HG03095 (cell line): ENCODE results near the gene TPCN2.
"Not testable (repeated sequence)": the region's sequence is repeated elsewhere in the genome, so short reads cannot be mapped to it uniquely, and the experiment has no call there.

Source experiments
- ATAC-seq: cut with Tn5 transposase; IDR thresholded peaks from one replicate; pipeline ENCODE4 v1.9.1; 2021; ENCODE audit warnings: moderate library complexity; ENCODE audit not compliant: unreplicated experiment

Gene TPCN2

DNA sequence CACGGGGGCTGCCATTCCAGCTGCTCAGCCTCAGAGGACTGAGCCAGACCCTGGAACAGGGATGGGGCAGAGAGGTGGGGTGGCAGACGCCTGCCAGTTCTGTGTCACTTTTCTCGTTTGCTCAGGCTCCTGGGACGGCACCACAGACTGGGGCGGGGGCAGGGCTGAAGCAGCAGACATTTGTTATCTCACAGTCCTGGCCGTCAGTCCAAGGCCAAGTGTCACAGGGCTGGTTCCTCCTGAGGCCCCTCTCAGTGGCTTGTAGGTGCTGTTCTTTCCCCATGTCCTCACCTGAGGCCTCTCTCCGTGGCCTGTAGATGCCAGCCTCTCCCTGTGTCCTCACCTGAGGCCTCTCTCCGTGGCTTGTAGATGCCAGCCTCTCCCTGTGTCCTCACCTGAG lies 24.7 kb downstream of the TPCN2 start:
- no peak for ATAC-seq

GRCh38 chr11:69074375-69075140 lies 25.8 kb downstream of the TPCN2 start:
- no peak for ATAC-seq

DNA sequence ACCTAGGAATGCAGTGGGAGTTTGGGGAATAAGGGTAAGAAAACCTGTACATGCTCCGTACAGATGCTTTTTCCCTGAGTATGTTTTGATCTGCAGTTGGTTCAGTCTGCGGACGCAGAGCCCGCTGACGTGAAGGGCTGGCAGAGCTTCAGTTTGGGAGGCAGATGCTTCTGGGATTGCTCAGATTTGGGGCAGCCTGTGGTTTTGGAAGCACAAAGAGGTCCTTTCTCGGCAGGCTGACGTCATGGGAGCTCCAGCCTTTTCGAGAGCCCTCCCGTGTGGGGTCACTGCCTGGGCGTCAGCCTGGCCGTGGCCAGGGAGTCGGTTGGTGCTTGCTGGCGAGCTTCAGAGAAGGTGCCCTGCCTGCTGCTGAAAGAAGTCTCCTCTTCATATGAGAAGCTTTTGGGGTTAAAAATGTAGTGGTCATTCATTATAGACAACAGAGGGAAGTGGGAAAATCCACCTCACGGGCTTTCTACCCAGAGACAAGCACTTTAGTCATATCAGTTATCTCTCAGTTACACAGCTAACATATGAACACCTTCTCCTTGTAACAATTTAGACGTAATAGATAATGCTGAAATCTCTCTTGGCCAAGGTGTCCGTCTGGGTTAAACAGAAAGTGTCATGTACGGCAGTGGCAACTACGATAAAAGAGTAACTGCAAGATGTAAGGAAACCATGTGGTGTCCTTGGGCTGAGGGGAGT lies 26.8 kb downstream of the TPCN2 start:
- ATAC-seq: no peak

GRCh38 chr11:69076129-69076791 lies 27.5 kb downstream of the TPCN2 start:
- no peak for ATAC-seq

DNA sequence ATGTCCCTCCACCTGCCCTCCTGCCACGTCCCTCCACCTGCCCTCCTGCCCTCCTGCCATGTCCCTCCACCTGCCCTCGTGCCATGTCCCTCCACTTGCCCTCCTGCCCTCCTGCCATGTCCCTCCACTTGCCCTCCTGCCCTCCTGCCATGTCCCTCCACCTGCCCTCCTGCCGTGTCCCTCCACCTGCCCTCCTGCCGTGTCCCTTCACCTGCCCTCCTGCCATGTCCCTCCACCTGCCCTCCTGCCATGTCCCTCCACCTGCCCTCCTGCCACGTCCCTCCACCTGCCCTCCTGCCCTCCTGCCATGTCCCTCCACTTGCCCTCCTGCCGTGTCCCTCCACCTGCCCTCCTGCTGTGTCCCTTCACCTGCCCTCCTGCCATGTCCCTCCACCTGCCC lies 28.2 kb downstream of the TPCN2 start:
- not testable (repeated sequence) for ATAC-seq

GRCh38 chr11:69078508-69078907 lies 29.8 kb downstream of the TPCN2 start:
- ATAC-seq: no peak

- no peak for ATAC-seq
These were observed 30.3 kb downstream of the TPCN2 start for GRCh38 chr11:69078930-69079605.

DNA sequence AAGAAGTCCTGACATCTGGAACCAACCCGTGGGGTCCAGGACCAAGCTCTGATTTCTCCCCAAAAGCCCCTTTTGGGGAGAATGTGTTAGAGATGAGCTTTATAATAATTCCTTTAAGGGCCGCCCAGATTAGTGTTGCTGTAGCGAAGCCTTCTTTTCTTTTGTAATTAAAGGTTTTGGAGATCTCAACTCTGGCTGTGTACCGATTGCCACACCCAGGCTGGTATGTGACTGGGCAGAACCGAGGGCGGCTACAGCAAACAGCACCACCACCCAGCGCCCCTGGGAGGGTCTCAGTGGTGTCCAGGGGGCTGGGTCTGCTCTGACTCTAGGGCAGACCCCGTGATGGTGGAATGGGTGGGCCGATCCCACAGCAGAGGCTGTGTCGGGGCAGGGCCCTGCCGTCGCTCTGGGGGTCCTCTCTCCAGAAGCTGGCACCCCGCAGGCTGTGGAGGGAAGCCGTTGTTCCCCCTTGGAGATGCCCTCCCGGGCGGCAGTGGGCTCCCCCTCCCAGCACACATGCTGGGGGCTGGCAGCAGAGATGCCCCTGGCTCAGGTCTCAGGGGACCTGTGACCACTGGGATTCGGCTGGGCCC lies 31.0 kb downstream of the TPCN2 start:
- ATAC-seq: no peak

DNA sequence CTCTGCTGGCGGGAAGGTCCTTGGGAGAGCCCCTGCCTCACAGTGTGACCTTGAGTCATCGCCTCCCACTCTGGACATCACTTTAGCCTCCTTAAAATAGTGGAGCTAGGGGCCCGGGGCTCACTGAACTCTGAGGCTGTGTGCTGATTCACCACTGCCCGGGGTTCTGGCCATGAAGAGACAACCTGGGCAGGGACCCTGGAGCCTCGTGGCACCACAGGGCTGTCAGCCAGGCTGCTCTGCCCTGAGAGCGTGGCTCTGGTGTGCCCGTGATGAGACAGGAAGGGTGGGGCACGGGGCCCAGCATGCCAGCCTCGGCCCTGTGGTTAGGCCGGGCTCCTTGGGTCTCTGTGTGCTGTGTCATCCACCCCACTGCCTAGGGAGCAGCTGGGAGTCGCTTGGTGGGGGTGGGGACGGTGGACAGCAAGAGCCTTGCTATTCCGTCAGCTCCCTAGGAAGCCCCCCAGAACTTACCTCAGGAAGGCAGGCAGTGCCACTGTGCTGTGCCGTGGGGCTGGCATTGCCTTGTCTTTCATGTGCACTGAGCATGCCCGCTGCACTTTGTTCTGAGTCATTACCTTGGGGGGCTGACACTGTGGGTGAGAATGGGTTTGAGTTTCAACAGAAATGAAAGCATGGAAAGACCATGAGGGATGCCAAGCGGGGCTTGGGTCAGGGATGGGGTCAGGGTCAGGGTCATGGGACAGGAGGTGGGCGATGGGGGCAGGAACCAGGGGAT lies 31.7 kb downstream of the TPCN2 start:
- no peak for ATAC-seq

DNA sequence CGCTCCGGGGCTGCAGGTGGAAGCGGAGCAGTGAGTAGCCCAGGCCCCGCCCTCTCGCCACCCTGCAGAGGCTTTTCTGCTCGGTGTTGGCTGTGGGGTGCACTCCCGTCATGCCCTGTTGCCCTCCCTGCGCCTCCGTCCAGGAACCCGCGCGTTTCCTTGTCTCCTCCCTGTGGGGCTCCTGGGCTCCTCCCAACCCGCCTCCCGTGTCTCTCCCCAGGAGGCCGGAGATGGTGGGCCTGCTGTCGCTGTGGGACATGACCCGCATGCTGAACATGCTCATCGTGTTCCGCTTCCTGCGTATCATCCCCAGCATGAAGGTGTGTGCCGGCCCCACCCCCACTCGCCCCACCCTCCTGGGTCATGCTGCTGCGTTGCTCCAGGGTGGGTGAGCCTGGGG lies 32.4 kb downstream of the TPCN2 start:
- ATAC-seq: no peak

- ATAC-seq: no peak
These were observed 35.0 kb downstream of the TPCN2 start for GRCh38 chr11:69083531-69084247.

DNA sequence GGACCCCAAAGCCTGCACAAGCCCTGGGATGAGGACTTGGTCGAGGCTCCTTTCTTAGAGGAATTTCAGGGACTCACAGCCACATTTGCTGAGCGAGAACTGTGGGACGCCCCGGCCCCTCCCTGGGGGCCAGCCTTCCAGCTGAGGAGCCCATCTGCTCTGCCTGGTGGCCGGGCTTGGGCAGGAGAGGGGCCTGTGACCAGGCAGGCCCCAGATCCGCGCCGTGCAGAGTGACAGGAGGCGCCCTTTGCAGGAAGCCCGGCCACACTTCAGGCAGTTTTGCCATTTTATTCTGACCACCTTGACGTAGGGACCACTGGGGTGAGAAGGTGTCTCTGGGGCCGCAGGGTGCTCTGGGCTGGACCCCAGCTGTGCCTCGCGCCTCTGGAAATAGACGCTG lies 35.6 kb downstream of the TPCN2 start:
- no peak for ATAC-seq

DNA sequence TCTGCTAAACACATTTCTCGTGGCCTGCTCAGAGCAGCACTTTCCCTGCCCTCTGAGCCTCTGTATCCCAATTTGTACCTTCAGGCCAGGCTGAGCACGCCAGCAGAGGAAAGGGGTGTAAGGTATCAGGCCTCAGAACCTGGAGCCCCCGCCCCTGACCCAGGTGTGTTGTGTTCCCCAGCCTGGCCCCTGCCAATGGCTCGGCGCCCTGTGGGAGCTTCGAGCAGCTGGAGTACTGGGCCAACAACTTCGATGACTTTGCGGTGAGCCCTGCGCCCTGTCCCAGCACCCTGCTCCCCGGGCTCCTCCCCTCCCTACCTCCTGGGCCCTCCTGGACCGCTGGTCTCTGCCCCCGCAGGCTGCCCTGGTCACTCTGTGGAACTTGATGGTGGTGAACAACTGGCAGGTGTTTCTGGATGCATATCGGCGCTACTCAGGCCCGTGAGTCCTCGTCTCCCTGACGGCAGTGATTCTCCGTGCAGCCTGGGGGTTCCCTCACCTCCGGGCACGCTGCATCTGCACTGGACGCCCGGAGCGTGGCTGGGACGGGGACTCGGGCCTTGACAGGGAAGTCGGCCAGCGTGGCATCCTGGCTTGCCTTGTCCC lies 36.9 kb downstream of the TPCN2 start:
- ATAC-seq: no peak

DNA sequence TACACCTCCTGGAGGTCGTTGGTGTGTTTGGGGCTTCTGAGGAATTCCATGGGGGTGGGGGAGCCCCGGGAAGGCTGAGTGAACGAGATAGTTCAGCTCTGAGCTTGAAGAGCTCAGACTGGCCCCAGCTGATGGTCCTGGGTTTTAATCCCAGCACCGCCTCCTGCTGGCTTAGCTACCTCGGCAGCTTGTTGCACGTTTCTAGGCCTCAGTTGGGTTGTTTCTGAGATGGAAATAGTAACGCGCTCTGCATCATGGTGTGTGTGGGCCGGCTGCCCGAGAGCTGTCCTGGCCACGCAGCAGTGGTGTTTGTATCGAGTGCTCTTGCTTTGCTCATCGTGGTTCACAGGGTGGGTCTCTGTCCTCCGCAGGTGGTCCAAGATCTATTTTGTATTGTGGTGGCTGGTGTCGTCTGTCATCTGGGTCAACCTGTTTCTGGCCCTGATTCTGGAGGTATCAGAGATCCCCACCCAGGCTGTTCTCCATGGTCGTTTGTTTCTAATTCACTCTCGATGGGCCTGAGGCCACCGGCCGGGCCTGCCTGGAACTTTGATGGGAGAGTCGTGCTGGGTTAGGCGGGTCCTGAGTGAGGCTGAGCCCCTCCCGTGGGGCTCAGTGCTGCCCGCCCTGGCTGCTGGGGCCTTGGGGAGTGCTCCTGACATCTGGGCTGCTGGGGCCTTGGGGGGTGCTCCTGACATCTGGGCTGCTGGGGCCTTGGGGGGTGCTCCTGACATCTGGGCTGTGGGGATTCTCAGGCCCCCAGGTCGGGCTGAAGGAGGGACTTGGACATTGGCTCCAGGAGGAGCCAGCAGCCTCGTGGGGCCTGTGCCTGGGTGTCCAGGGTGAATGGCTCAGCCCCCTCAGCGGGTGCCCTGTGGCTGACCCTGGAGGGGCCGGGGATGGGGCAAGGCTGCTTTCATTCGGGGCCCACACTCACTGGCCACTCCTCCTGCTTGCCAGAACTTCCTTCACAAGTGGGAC lies 37.7 kb downstream of the TPCN2 start:
- ATAC-seq: no peak

GRCh38 chr11:69087133-69087524 lies 38.4 kb downstream of the TPCN2 start:
- ATAC-seq: no peak

- ATAC-seq: no peak
These were observed 39.1 kb downstream of the TPCN2 start for GRCh38 chr11:69087811-69088210.

DNA sequence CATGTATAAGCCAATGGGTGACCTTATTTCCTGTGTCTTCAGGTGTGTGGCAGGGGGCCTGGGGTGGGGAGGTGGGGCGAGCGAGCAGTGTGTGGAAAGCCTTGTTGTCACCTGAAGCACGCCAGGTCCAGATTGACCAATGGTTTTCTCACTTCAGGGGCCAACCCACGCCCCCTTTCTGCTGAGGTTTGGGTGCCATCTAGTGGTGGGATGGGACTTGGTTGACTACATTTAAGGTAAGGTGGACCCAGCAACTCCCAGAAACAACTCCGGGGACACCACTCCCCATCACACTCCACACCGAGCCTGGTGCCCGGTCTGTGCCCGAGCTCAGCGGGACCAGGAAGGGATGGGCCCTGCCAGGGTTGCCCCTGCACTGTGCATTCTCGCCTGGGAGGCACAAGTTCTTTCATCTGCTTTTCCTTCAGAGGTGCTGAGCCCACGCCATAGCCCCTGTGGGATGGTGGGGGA lies 40.0 kb downstream of the TPCN2 start:
- ATAC-seq: no peak

DNA sequence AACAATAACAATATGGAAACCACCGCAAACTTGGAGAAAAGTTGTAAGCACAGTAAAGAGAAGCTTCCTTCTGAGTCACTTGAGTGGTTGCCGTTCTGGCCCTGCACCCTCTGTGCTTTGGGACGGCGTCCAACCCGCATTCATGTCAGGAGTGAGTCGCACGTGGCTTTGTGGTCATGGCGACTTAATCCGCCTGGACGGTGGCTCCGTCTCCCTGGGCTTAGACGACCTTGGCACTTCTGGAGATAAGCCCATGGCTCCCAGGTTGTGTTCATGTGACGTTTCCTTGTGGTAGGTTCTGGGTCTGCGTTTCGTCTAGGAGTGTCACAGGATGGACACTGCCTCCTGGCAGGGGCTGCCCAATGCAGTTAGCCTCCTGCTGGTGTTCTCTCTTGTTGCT lies 40.5 kb downstream of the TPCN2 start:
- ATAC-seq: no peak
